CD4-positive, alpha-beta T cell treated with Interleukin-17A for 1 hour (primary cell): ENCODE measurements around the gene KRT85.
"Not testable (repeated sequence)": the region's sequence is repeated elsewhere in the genome, so short reads cannot be mapped to it uniquely, and the experiment has no call there.

Source experiments
- DNase-seq: peaks from one replicate; pipeline ENCODE4 v3.0.0-alpha.2; 2020

The KRT85 gene

DNA sequence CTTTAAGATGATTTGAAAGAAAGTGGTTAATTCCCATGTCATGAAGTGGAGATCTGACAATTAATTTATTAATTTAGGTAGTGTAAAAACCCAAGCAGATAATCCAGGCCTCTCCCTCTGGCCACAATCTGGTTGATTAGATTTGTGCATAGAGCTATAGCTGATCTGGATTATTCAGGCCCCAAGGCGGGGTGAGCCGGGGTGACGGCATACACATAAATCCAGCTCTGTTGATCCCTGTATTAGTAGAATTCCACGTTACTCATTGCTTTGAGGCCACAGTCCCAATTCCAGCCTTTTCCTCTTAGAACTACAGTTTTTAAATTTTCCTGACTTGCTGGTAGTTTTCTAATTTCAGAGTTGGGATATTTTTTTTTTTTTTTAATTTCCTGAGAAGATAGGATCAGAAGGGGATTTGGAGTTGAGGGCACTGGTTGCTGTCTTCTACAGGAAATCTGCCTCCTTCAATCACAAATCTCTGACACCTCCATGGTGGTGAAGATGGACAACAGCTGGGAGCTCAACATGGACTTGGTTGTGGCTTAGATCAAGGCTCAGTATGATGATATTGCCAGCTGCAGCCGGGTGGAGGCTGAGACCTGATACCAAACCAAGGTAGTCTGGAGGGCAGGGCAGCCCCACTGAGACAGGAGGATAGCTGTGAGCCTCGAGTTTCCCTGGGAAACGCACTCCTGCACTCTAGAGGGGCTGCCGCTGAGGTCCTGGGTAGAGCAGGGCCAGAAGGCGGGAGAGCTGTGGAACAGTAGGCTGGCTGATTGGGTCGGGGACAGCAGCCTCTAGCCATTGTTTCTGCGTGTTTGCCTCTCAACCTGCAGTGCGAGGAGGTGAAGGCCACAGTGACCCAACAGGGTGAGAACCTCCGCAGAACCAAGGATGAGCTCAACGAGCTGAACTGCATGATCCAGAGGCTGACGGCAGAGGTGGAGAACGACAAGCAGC lies 19.4 kb downstream of the KRT85 start:
- DNase-seq: no peak

DNA sequence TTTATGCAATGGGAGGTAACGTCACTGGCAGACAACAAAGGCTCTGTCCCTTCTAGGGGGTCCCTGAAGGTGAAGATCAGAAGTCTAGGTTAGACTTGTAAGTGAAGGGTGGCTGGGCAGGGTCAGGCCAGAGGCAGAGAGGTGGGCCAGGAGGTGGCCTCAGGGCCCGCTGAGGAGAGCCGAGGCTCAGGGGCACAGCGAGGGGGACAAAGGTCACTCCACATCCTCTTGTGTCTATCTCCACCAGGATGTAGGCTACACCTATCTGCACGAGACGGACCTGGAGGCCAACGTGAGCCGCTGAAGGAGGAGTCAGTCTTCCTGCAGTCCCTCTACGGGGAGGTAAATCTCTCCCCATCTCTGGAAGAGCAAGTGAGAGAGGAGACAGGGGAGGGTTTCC lies 20.3 kb downstream of the KRT85 start:
- DNase-seq: no peak

DNA sequence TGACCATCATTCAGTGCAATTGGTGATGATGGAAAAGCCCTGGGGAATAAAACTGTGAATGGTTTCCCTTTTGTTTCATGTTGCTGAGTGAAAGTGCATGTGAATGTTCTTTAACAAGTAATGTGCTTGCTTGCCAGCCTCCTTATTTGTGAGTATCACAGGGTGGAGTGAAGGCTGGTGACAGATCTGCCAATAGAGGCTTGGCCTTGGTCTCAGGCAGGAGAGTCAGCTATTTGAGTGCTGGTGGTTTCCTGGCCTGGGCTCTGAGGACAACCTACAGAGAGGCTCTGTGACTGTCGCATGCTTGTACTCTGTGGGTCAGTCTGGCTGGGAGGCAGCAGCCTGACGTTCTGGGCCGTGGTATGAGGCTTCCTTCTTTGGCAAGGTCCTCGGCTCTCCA lies 20.7 kb downstream of the KRT85 start:
- DNase-seq: no peak

DNA sequence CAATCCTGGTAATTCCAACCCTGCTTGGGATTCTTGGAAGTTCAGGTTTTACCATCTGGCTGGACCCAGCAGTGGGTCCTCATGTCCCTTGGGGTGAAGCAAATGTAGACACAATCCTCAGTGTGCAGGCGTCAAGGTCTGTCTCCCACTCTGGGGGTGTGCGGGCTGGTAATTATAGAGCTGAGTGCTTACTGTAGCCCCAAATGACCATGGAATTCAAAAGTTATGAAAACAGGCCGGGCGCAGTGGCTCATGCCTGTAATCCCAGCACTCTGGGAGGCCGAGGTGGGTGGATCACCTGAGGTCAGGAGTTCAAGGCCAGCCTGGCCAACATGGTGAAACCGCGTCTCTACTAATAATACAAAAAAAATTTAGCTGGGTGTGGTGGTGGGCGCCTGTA lies 22.2 kb downstream of the KRT85 start:
- not testable (repeated sequence) for DNase-seq

DNA sequence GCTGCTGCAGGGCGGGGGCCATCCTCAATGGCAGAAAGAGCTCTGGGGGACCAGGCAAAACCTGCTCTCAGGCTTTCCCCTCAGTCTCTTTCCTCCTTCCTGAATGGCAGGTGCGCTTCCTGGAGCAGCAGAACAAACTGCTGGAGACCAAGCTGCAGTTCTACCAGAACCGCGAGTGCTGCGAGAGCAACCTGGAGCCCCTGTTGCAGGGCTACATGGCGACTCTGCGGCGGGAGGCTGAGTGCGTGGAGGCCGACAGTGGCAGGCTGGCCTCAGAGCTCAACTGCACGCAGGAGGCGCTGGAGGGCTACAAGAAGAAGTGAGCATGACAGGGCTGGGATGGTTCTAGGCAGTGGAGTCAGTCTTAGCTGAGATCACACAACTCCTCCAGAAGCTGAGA lies 23.2 kb downstream of the KRT85 start:
- DNase-seq: no peak

DNA sequence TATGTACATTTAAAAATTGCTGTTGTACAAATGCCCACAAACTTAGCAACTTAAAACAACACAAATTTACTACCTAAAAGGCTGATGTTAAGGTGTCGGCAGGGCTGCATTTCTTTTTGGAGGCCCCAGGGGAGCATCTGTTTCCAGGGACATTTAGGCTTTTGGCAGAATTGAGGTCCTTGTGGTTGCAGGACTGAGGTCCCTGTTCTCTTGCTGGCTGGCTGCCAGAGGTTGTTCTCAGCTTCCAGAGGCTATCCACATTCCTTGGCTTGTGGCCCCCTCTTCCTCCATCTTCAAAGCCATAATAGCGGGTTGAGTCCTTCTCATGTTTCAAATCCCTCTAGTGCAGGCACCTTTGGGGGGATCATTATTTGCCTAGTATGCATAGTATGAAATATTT lies 23.7 kb downstream of the KRT85 start:
- DNase-seq: no peak

DNA sequence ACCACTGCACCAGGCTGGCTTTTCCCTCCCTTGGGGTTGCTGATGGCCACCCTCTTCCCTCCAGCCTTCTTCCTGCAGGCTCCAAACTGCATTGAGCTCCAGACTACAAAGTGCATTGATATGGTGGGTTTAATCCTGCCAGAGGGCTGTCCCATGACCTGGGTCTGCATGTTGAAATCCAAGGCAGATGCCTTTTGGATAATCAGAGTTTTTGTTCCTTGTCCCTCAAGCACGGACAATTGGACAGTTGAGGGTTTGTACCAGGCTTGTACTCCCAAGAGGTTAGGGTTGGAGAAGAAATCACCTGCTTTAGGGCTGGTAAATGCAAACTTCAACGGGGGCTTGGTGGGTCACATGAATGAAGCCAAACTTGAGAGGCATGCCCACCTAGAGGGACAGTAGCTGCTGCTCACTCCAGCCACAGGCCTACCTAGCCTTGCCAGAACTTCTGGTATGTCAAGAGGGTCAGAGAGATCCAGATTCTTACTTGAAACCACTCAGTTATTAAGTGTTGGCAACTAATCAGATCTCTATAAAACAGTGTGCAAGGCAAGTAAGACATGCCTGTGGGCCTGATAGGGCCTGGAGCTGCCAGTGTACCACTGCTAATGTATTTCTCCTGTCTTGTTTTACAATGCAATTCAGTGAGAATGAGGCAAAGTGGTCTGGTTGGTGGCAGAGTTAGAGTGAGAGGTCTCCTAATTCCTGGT lies 24.3 kb downstream of the KRT85 start:
- no peak for DNase-seq

DNA sequence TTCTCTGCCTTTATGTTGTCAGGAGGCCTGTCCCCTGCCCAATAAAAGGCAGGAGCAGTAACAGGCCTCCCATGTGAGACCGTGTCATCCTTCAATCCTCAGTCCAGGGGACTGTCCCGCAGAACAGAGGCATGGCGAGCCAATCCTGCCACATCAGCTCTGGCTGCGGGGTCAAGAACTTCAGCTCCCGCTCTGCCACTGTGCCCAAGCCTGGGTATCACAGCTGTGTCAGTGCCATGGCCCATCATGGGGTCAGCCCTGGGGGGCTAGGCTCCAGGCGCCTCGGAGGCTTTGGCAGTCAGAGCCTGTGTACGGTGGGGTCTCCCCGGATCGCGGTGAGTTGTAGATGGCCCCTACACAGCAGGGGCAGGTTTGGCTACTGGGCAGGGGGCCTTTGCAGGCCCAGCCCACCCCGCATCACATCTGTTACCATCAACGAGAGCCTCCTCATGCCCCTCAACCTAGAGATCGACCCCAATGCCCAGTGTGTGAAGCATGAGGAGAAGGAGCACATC lies 26.2 kb downstream of the KRT85 start:
- no peak for DNase-seq

DNA sequence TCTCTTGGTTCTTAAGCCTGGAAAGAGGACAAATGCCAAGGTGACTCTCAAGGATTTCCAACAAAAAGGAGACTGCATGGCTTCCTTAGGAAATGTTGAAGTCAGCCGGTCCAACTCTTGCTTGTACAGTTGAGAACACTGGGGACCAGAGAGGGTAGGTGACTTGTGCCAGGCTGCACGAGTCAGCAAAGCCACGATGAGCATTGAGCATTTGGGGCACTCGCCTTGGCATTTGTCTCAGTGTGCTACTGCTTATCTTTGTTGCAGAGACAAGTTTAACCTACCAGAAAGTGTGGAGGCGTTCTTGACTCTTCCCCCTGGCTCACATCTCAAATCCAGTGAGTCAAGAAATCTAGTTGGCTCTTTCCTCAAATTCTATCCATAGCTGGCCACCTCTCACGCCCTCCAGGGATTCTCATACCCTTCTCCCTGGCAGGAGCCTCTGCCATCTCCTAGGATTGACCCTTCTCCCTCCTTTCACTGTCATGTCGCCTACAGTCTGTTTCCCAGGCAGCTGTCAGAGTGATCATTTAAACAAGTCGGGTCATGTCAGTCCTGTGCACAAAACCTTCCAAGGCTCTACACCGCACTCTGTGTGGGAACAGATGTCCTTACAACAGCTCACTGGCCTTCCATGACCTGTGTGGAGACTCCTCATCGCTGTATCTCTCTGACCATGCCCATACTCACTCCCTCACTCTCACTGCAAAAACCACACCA lies 28.9 kb downstream of the KRT85 start:
- DNase-seq: no peak

DNA sequence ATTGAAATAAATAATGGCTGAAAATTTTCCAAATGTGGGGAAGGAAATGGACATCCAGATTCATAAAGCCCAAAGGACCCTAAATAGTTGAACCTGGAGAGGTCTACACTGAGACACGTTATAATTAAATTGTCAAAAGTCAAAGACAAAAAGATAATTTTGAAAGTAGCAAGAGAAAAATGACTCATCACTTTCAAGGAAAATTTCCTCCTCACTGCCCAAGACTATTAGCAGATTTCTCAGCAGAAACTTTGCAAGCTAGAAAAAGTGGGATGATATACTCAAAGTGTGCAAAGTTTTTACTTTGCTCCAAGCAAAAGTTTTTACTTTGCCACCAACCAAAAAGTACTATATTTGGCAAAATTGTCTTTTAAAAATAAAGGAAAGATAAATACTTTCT lies 30.2 kb downstream of the KRT85 start:
- no peak for DNase-seq

DNA sequence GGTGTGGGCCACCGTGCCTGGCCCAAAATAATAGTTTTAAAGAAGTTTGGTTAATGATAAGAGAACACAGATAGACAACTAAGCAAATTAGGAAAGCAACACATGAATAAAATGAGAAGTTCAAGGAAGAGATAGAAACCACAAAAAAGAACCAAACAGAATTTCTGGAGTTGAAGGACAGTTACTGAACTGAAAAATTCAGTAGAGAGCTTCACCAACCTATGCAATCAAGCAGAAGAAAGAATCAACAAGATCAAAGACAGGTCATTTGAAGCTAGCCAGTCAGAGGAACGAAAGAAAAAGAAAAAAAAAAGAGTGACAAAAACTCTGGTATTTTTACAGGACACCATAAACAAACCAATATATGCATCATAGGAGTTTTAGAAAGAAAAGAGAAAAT lies 30.6 kb downstream of the KRT85 start:
- no peak for DNase-seq

DNA sequence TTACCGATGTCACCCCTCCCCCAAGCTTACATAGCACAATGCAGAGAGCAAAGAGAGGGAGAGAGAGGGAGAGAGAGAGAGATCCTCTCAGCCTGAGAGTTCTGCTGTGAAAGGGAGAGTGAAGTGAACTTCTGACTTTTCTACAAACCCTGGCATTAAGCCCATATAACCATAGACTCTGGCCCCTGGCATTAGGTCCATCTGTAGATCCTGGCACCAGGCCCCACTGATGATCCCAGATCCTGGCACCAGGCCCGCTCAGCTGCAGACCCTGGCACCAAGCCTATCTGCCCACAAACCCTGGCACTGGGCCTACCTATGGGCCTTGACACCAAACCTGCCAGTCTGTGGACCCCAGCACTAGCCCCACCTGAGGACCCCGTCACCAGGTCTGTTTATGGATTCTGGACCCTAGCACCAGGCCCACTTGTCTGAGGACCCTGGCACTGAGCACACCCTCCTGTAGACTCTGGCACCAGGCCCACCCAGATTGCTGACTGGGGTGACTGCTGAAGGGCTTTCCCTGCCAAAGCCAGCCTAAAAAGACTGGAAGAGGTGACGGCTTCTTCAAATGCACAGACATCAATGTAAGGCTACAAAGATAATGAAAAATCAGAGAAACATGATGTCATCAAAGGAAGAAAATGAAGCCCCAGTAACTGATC lies 31.6 kb downstream of the KRT85 start:
- no peak for DNase-seq

DNA sequence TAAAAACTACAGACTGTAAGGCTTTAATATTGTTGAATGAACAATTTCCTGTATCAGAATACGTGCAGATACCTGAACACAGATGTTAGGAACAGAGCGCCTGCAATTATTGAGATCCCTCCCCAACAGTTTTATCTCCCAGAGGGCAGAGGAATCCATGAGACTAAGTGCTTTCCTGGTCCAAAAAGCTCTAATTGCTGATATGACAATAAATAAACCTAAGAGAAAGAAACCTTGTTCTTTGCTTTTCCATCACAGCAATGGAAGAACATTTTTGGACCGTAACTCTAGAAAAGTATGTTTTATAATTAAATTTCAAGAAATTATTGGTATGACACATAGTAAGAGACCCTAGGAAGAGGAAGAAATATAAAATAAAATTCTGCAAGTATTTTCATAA lies 33.1 kb downstream of the KRT85 start:
- no peak for DNase-seq

DNA sequence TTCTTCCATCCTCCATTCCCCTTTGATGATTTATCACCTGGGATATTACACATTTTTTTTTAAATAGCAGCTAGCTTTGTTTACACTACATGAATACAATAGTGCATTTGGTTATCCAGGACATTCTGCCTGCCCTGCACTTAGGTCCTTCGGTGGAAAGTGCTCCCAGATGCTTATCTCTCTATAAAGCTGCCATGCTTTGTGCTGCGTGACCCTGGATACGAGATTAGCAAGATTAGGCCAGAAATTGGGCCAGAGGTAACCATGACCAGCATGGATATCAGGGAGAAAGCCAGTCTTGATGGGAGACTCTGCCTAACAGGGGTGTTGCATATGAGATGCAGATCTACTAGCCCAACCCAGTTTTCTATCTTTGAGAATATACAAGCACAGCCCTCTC lies 34.0 kb downstream of the KRT85 start:
- DNase-seq: no peak

DNA sequence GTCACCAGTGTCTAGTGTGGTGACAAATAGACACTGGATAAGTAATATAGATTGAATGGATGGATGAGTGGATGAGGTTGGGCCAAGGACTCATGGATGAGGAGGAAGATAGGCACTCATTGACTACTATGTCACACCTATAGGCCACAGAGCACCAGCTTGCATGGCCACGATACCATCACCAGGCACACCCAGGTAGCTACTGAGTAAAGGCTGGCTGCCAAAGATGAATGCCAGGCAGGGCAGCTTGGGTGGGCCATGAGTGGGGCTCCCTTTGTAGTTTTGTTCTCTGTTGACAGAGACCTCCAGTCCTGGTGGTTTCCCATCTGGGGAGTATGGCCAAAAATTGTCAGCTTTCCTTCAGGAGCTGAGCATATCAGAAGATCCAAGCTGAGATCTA lies 34.9 kb downstream of the KRT85 start:
- no peak for DNase-seq

DNA sequence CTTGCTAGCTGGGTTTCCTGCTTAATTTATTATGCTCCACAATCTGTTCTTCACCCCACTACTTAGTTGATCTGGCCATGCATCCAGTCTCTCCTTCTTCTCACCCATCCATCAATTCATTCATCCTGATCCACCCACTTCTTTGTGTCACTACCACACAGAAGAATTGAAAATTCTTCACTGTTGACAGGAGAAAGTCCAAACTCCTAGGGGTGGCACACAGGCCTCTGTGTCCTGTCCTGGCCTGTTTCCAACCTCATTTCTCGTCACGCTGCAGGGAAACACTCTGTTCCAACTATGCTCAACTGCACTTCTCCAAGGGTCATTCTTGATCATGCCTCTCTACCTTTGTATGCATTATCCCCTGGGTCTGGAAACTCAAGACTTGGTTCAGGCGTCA lies 35.4 kb downstream of the KRT85 start:
- DNase-seq: no peak

DNA sequence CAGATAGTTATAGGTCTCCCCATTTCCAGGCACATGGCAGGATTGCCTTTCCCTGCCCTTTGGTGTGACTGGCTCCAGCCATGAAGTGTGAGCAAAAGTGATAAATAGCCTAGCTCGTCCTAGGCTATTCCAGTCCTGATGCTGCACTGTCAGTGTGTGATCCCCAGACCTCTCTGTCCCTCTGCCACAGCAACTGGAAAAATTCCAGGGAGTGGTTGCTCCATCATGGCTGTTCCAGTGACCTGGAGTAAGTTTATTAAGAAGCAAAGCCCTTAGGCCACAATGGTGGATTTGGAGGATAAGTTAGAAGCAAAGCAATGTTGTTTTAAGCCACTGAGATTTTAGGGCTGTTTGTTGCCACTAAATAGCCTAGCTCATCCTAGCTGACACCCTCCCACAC lies 36.2 kb downstream of the KRT85 start:
- no peak for DNase-seq

DNA sequence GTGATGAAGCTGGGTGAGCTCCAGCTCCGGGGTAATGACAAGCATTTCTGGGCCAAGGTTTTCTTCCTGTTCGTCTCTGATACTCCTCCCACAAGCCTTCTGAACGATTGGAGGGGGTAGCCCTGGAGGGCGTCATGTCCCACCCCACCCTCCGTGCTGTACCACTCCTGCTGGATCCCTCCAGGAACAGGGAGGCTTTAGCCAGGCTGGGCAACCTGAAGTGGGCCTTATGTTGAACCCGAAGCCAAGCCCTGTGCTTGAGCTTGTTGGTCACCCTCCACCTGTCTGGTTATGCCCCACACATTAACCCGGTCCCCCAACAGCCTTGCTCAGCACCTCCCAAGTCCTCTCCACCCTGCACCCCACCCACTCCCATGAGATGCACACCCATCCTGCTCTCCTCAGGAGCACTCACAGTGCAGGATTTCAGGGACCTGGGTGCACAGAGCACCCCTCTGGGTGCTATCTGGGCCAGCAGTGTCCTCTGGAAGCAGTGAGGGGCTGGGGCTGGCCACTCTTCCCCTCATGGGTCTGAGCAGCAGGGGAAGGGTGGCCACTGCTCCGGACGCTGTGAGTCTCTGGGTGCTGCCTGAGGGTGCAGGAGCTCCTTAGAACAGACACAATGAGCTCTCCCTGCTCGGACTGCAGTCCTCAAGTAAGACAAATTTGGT lies 39.3 kb downstream of the KRT85 start:
- DNase-seq: no peak

DNA sequence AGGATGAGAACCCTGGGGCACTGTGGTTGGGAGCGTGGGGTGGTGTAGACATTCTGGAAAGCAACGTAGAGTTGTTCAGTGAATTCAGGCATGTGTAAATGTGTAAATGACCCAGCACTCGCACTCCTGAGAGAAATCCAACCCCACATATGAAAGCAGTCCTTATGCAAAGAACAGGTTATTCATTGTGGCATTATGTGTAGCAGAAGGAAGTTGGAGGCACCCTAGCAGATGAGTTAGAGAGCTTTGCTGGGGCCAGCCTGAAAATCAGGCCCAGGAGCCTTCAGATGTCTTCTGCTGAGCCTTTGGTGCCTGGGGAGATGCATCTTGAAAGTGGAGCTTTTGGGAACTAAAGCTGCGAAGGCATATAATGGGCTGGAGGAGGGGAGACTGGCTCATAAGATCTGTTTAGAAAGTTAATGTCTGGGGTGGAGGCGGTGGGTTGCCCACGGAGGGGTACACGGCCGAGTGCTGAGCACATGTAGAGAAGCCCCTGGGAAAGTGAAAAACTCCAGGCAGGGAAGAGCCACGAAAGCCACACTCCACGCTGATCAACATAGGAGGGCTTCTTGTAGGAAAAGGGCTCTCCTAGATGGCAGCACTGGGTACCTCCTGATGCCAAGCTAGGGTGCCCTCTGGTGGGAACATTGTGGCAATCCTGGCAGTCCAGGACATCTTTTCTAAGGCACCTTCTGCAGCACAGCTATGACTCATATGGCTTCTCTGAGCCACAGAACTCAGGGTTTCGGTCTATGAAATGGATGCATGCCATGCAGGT lies 40.0 kb downstream of the KRT85 start:
- peak; percentile 84 for DNase-seq

DNA sequence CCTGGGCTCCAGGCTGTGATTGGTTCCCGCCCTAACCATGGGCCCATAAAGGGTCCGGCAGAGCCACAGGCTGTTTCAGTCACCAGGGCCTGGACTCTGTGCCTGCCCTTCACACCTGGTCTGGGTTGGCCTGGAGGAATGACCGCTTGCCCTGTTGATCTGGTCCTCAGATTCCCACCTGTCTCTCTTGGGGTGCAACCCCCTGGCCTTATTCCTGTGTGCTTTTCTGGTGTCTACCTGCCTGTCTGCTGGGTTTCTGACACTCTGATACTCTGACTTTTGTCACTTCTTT lies 43.2 kb downstream of the KRT85 start:
- DNase-seq: no peak

DNA sequence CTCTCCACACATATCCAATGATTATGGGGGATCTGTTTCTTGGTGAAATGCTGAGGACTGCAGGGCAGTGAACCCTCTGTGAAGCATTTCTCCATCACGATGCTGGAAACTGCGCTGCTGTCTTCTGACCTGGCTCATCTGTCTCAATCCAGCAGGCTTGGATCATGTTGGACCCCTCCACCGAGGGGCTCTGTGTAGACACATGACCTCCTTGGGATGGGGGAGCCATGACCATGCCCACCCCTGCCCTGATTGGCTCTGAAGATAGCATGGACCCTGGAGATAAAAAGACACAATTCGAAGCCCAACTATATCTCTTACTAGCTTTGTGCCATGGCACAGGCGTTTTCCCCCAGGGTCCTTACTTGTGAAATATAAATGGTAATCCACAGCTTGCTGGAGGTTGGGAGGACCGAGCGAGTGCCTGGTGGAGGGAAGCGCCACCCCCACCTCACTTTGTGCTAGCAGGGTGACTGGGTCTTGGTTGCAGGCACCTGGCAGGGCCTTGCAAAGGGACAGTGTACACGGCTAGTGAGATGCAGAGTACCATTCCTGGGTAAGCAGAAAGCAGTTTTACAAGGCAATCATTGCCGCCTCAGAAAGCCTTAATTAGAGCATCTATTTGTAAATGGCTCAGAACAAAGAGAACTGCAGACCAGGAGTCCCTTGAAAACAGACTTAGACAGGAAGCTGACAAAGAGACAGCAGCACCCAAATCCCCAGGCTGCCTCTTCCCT lies 43.7 kb downstream of the KRT85 start:
- no peak for DNase-seq
